Measurements from ENCODE around the gene ATAD2B. TPM values are rescaled to one million over a fixed set of nuclear protein-coding genes. Genes with fewer than 3 reads are reported as not detected.

ATAD2B gene
- polyA plus RNA-seq, 3 donors, result 16.6 to 21.0 (median 20.9) TPM

- no peak for DNase-seq (ENCODE audit: extremely low read depth in 1 of 11, low read depth in 9 of 11, low spot score in 4 of 11)
Measured at GRCh38 chr2:23720705-23721453, 206.0 kb downstream of the ATAD2B start.

DNA sequence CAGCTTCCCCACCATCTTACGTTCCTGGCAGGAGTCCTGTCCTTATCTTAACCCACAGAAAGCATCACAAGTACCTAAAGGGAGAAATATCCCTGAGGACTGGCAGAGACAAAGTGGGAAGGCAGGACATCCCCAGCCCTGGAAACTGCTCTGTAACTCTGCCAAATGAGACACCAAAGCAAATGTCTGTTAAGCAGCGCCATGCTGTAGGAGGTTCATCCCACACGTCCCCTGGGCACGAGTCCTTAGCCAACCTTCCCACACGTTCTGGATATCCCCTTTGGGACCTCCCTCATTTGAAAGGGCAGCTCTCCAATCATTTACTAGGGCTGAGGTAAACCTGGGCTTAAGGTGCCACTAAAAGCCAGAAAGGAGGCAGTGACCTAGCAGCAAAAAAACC is 207.2 kb downstream of the ATAD2B start:
- no peak for DNase-seq (ENCODE audit: extremely low read depth in 1 of 11, low read depth in 9 of 11, low spot score in 4 of 11)

GRCh38 chr2:23718931-23719700 is 207.8 kb downstream of the ATAD2B start:
- DNase-seq (ENCODE audit: extremely low read depth in 1 of 11, low read depth in 9 of 11, low spot score in 4 of 11), result no peak

DNA sequence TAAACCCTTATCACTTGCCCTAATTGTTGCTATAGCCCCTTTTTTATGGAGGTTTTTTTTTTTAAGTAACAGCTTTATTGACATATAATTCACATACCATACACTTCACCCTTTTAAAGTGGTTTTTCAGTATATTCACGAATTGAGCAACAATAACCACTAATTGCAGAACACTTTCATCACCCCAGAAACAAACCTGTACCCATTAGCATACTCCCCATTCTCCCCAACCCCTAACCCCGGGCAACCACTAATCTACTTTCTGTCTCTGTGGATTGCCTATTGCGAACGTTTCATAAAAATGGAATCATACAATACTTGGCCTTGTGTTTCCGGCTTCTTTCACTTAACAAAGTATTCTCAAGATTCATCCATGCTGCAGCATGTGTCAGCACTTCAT is 213.6 kb downstream of the ATAD2B start:
- DNase-seq (ENCODE audit: extremely low read depth in 1 of 11, low read depth in 9 of 11, low spot score in 4 of 11), result no peak

GRCh38 chr2:23712756-23713151 is 214.2 kb downstream of the ATAD2B start:
- no peak for DNase-seq (ENCODE audit: extremely low read depth in 1 of 11, low read depth in 9 of 11, low spot score in 4 of 11)

- DNase-seq (ENCODE audit: extremely low read depth in 1 of 11, low read depth in 9 of 11, low spot score in 4 of 11), result peak in 1 of 11 donors; percentile 39
Measured at GRCh38 chr2:23711979-23712755, 214.8 kb downstream of the ATAD2B start.

DNA sequence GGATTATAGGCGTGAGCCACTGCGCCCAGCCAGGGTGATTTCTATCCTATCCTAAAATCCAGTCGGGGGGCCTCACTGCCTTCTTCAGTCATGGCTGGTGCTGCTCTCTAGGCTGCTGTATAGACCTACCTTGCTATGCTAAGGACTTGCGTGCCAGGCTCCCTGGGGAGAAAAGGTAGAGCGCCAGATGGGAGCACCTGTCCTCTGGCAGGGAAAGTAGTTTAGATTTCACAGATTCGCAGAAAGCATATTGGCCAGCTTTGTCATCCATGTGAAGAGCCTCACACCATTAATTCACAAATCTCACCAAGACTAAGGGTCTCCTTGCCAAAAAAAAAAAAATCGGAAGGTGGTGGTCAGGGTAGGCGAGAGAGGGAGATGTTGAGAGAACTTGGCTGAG is 217.6 kb downstream of the ATAD2B start:
- no peak for DNase-seq (ENCODE audit: extremely low read depth in 1 of 11, low read depth in 9 of 11, low spot score in 4 of 11)

- DNase-seq (ENCODE audit: extremely low read depth in 1 of 11, low read depth in 9 of 11, low spot score in 4 of 11), result no peak
Measured at GRCh38 chr2:23708771-23709170, 218.2 kb downstream of the ATAD2B start.

DNA sequence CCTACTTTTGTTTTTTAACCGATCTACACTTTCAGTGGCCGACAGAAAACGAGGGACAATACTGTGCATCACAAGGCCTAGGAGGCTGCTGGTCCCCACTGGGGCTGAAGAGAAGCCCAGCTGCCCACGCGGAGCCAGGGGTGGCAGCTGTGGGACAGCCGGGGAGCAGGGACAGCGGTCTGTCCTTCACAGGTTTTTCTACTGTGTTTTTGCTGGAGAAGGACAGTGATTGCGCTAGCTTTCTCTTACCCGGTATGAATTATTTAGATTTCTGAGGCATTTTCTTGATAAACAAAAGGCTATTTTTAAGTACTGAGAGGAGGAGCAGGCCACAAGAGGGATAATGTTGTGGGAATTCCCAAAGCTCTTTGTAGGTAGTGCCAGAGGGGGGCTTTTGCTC is 219.8 kb downstream of the ATAD2B start:
- DNase-seq (ENCODE audit: extremely low read depth in 1 of 11, low read depth in 9 of 11, low spot score in 4 of 11), result no peak

GRCh38 chr2:23706613-23707078 is 220.3 kb downstream of the ATAD2B start:
- DNase-seq (ENCODE audit: extremely low read depth in 1 of 11, low read depth in 9 of 11, low spot score in 4 of 11), result no peak

GRCh38 chr2:23705771-23706612 is 220.9 kb downstream of the ATAD2B start:
- DNase-seq (ENCODE audit: extremely low read depth in 1 of 11, low read depth in 9 of 11, low spot score in 4 of 11), result no peak

DNA sequence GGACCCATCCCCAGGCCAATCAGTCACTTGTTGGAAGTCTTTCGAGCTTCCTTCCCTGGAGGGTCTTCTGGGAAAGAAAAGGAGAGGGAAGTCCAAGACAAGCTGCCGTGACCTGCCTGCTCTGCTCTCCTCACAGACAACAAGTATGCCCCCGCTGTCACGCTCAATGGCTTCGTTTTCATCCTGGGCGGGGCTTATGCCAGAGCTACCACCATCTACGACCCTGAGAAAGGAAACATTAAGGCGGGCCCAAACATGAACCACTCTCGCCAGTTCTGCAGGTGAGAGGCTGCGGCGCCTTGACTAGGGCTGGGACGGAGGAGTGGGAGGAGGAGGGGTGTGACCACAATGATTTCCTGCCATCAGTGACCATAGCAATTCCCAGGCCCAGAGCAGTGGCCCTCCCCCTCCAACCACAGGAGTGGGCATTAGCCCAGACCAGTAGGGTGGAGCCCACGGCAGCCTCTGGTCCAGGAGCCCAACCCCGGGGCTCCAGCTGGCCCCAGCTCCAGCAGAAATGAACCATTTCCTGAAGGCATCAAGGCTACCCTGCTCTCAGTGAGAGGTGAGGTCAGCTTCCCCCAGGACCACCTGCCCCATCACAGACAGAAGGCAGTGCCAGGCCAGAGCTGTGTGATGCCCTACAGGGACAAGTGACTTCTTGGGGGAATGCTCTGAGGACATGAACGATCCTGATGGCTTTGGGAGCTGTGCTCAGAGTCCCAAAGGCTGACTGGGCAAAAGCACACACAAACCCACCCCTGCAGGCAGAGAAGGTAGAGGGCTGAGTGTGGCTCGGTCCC is 223.1 kb downstream of the ATAD2B start:
- DNase-seq (ENCODE audit: extremely low read depth in 1 of 11, low read depth in 9 of 11, low spot score in 4 of 11), result no peak

DNA sequence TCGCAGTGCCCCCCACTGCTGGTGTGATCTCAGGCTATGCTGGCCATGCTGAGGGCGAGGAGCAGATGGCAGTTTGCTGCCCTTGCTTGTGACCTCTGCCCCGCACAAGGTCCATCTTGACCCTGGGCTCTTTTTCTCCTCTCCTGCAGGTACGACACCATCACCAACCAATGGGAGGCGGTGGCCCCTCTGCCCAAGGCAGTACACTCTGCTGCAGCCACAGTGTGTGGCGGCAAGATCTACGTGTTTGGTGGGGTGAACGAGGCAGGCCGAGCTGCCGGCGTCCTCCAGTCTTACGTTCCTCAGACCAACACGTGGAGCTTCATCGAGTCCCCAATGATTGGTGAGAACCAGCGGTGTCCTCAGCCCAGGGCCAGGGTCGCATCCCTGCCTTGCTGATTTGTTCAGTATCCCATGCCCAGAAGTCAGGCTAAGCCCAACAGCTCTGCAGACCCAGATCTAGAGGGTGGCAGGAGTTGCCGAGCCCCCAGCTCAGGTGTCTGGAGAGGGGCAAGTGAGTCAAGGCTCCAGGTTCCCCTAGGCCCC is 223.8 kb downstream of the ATAD2B start:
- DNase-seq (ENCODE audit: extremely low read depth in 1 of 11, low read depth in 9 of 11, low spot score in 4 of 11), result no peak

- DNase-seq (ENCODE audit: extremely low read depth in 1 of 11, low read depth in 9 of 11, low spot score in 4 of 11), result no peak
Measured at GRCh38 chr2:23700627-23701026, 226.3 kb downstream of the ATAD2B start.

DNA sequence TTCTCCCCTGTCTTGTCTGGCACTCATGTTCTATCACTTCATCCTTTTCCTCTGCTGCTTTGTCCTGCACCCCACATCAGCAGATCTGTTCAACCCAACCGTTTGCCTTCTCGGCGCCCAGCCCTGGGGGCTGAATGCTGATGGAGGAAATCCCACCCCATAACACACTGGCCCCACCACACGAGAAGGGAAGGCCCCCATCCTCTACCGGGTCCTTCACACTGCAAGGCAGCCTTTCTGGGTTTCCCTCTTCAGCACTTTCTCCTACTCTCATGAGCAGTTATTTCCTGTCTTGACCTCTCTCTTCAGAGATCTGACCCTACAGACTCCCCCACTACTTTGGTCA is 227.4 kb downstream of the ATAD2B start:
- DNase-seq (ENCODE audit: extremely low read depth in 1 of 11, low read depth in 9 of 11, low spot score in 4 of 11), result no peak

GRCh38 chr2:23698721-23699579 is 228.0 kb downstream of the ATAD2B start:
- DNase-seq (ENCODE audit: extremely low read depth in 1 of 11, low read depth in 9 of 11, low spot score in 4 of 11), result no peak

Data from renal cortex interstitium (tissue), 11 donors.